Hepatocyte (in vitro differentiated cells): ENCODE measurements around the gene CNTN4.

Source experiments
- EZH2phosphoT487 ChIP-seq: fragments of 200-600 bp; sonication (generic); IDR thresholded peaks from one replicate; pipeline ENCODE4 v1.6.1; 2018; ENCODE audit warnings: antibody characterized with exemption, mild to moderate bottlenecking, low read depth, moderate library complexity; ENCODE audit not compliant: unreplicated experiment, severe bottlenecking
- TF ChIP-seq, protein P1 (sequence below): fragments of 200-600 bp; sonication (generic); IDR thresholded peaks from 2 replicates; pipeline ENCODE4 v1.5.1; 2016; ENCODE audit warnings: antibody characterized with exemption, mild to moderate bottlenecking; ENCODE audit not compliant: poor library complexity

GRCh38 chr3:2929574-2929973 lies 830.9 kb downstream of the CNTN4 start:
- TF ChIP-seq, protein P1, sequence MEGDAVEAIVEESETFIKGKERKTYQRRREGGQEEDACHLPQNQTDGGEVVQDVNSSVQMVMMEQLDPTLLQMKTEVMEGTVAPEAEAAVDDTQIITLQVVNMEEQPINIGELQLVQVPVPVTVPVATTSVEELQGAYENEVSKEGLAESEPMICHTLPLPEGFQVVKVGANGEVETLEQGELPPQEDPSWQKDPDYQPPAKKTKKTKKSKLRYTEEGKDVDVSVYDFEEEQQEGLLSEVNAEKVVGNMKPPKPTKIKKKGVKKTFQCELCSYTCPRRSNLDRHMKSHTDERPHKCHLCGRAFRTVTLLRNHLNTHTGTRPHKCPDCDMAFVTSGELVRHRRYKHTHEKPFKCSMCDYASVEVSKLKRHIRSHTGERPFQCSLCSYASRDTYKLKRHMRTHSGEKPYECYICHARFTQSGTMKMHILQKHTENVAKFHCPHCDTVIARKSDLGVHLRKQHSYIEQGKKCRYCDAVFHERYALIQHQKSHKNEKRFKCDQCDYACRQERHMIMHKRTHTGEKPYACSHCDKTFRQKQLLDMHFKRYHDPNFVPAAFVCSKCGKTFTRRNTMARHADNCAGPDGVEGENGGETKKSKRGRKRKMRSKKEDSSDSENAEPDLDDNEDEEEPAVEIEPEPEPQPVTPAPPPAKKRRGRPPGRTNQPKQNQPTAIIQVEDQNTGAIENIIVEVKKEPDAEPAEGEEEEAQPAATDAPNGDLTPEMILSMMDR = no peak
- TF ChIP-seq EZH2phosphoT487 = no peak
